IMR-90 (cell line): ENCODE measurements around the gene NKX1-1. TPM values are rescaled to one million over a fixed set of nuclear protein-coding genes. Genes with fewer than 3 reads are reported as not detected.
A peak's percentile ranks its signal among the peaks of the same experiment; 100 is the strongest.

ENCODE experiments used
- ATAC-seq: fragments of 200-7000 bp; cut with Tn5 transposase; 2 replicates; pipeline ENCODE4 v1.9.1; 2020; ENCODE audit warnings: low read depth, mild to moderate bottlenecking, moderate library complexity
- BruUV-seq: library from RNA; stranded (reverse); fragments of 400-500 nt; replicated peaks from 2 replicates; lab custom pipeline; 2021; lab: Mats Ljungman, UMichigan
- CTCF ChIA-PET: fragments of 300-600 bp; formaldehyde crosslinking; extraction: SDS; loops from one replicate; lab custom pipeline; 2021; ENCODE audit warnings: antibody characterized with exemption; lab: Yijun Ruan, JAX
- POLR2A ChIA-PET: fragments of 300-600 bp; sonication (Branson Sonifier 250); formaldehyde crosslinking; loops from one replicate; lab custom pipeline; 2022; ENCODE audit warnings: antibody characterized with exemption; ENCODE audit not compliant: unreplicated experiment; lab: Charles Lee
- DNase-seq: peaks from one replicate; pipeline ENCODE4 v3.0.0; 2013
- H2AFZ ChIP-seq: replicated peaks from 2 replicates; pipeline ENCODE3; 2013; ENCODE audit warnings: low read length, mild to moderate bottlenecking; ENCODE audit not compliant: poor library complexity
- H2AK5ac ChIP-seq: 2 replicates; pipeline ENCODE4 v1.6.1; 2013; ENCODE audit warnings: low read depth, low read length, inconsistent platforms
- H2AK9ac ChIP-seq: replicated peaks from 2 replicates; pipeline ENCODE3; 2013; ENCODE audit warnings: mild to moderate bottlenecking, low read depth, low read length, moderate library complexity; ENCODE audit not compliant: poor library complexity
- H2BK120ac ChIP-seq: 2 replicates; pipeline ENCODE4 v1.6.1; 2013; ENCODE audit warnings: low read depth, low read length, inconsistent platforms
- H2BK15ac ChIP-seq: 3 replicates; pipeline ENCODE4 v1.6.1; 2013; ENCODE audit warnings: low read depth, low read length, inconsistent platforms
- H2BK20ac ChIP-seq: 2 replicates; pipeline ENCODE4 v1.6.1; 2013; ENCODE audit warnings: low read depth, mild to moderate bottlenecking, inconsistent platforms, low read length, moderate library complexity
- H2BK5ac ChIP-seq: 2 replicates; pipeline ENCODE4 v1.6.1; 2013; ENCODE audit warnings: mild to moderate bottlenecking, low read depth, low read length, inconsistent platforms; ENCODE audit not compliant: poor library complexity, severe bottlenecking
- H3K14ac ChIP-seq: replicated peaks from 2 replicates; pipeline ENCODE4 v1.6.1; 2013; ENCODE audit warnings: low read depth, low read length, inconsistent platforms
- H3K18ac ChIP-seq: 2 replicates; pipeline ENCODE4 v1.6.1; 2013; ENCODE audit warnings: low read depth, low read length, control low read depth
- H3K23ac ChIP-seq: 2 replicates; pipeline ENCODE4 v1.6.1; 2013; ENCODE audit warnings: low read depth, low read length, inconsistent platforms
- H3K27ac ChIP-seq: 2 replicates; pipeline ENCODE4 v1.5.1; 2013; ENCODE audit warnings: mild to moderate bottlenecking, control low read depth, low read length; ENCODE audit not compliant: insufficient read depth
- H3K27me3 ChIP-seq: 2 replicates; pipeline ENCODE4 v1.6.1; 2013; ENCODE audit warnings: low read length; ENCODE audit not compliant: control insufficient read depth, insufficient read depth
- H3K36me3 ChIP-seq: 2 replicates; pipeline ENCODE4 v1.6.1; 2013; ENCODE audit warnings: low read length, mixed read lengths; ENCODE audit not compliant: control insufficient read depth, insufficient read depth
- H3K4ac ChIP-seq: 2 replicates; pipeline ENCODE4 v1.6.1; 2013; ENCODE audit warnings: low read depth, low read length, inconsistent platforms
- H3K4me1 ChIP-seq: 2 replicates; pipeline ENCODE4 v1.6.1; 2013; ENCODE audit warnings: low read length, mixed read lengths; ENCODE audit not compliant: control insufficient read depth, insufficient read depth
- H3K4me2 ChIP-seq: 2 replicates; pipeline ENCODE4 v1.6.1; 2013; ENCODE audit warnings: low read depth, mild to moderate bottlenecking, control low read depth, low read length, moderate library complexity
- H3K4me3 ChIP-seq: 2 replicates; pipeline ENCODE4 v1.5.1; 2013; ENCODE audit warnings: low read depth, mild to moderate bottlenecking, control low read depth, low read length, moderate library complexity; ENCODE audit not compliant: insufficient read depth
- H3K56ac ChIP-seq: 2 replicates; pipeline ENCODE4 v1.6.1; 2013; ENCODE audit warnings: low read length, inconsistent platforms; ENCODE audit not compliant: insufficient read depth; ENCODE audit errors: extremely low read depth
- H3K79me1 ChIP-seq, 2 experiments: 2 replicates each; pipeline ENCODE4 v1.6.1; 2013; ENCODE audit warnings: low read length in 2 of 2, inconsistent platforms in 1 of 2, low read depth in 1 of 2
- H3K9ac ChIP-seq: 2 replicates; pipeline ENCODE4 v1.6.1; 2013; ENCODE audit warnings: low read depth, low read length, control low read depth
- H3K9me1 ChIP-seq: 2 replicates; pipeline ENCODE4 v1.6.1; 2013; ENCODE audit warnings: low read length, inconsistent platforms; ENCODE audit not compliant: insufficient read depth
- H3K9me3 ChIP-seq: 2 replicates; pipeline ENCODE4 v1.6.1; 2013; ENCODE audit warnings: low read length; ENCODE audit not compliant: control insufficient read depth, insufficient read depth
- H4K20me1 ChIP-seq: 2 replicates; pipeline ENCODE4 v1.6.1; 2013; ENCODE audit warnings: low read length, inconsistent platforms; ENCODE audit not compliant: insufficient read depth
- H4K5ac ChIP-seq: 2 replicates; pipeline ENCODE4 v1.6.1; 2013; ENCODE audit warnings: mild to moderate bottlenecking, low read depth, low read length, control low read depth
- H4K8ac ChIP-seq, 2 experiments: 2 replicates each; pipeline ENCODE4 v1.6.1; 2013; ENCODE audit warnings: low read depth in 2 of 2, low read length in 2 of 2, control low read depth in 1 of 2, inconsistent platforms in 1 of 2
- H4K91ac ChIP-seq: 2 replicates; pipeline ENCODE4 v1.6.1; 2013; ENCODE audit warnings: low read depth, low read length, inconsistent platforms; ENCODE audit not compliant: insufficient read depth
- BHLHE40 ChIP-seq: fragments of 150-350 bp; IDR thresholded peaks from 2 replicates; pipeline ENCODE4 v1.6.1; 2016; ENCODE audit warnings: mild to moderate bottlenecking, low read depth, low read length
- CTCF ChIP-seq: conservative IDR thresholded peaks from 2 replicates; pipeline ENCODE4 v1.5.1; 2012; ENCODE audit warnings: mild to moderate bottlenecking, low read depth, low read length, improper control_type of control experiment
- RAD21 ChIP-seq: IDR thresholded peaks from 2 replicates; pipeline ENCODE4 v1.6.1; 2012; ENCODE audit warnings: low read length, improper control_type of control experiment
- SMC3 ChIP-seq: fragments of 150-350 bp; IDR thresholded peaks from 2 replicates; pipeline ENCODE4 v1.6.1; 2016; ENCODE audit warnings: low read depth, mild to moderate bottlenecking, antibody characterized with exemption, low read length, moderate library complexity
- USF2 ChIP-seq: fragments of 150-350 bp; IDR thresholded peaks from 2 replicates; pipeline ENCODE4 v1.6.1; 2017; ENCODE audit warnings: mild to moderate bottlenecking, antibody characterized with exemption, low read length, low read depth
- WGBS, 2 experiments: methylation state at CpG; one replicate each; pipeline versions ENCODE4 v1.1.5 to v1.1.7; 2013; ENCODE audit warnings: missing lambda C conversion rate in 2 of 2; ENCODE audit not compliant: insufficient read length in 1 of 2; ENCODE audit errors: extremely low coverage in 2 of 2; 5-methylcytosine and 5-hydroxymethylcytosine counted together
- dilution Hi-C: fragments of 300-500 bp; cut with HindIII; formaldehyde crosslinking; loops from one replicate; pipeline ENCODE4 v1.14.3; 2018; ENCODE audit warnings: low sequenced_read_pairs; ENCODE audit not compliant: unreplicated experiment
- in situ Hi-C: fragments of 300-500 bp; cut with MboI; formaldehyde crosslinking; loops from 3 replicates; pipeline ENCODE4 v1.14.3; 2019; ENCODE audit warnings: low sequenced_read_pairs, inconsistent platforms, mixed read lengths
- intact Hi-C: fragments of 100-400 bp; cut with micrococcal nuclease; formaldehyde crosslinking; loops from 2 replicates; pipeline ENCODE4 v1.10.0; 2022
- polyA plus RNA-seq, 3 experiments: library from polyadenylated mRNA; depleted of rRNA; stranded (reverse); fragments of >200 nt; gene quantifications; 2 replicates each; pipeline ENCODE4 v1.2.3, GENCODE V29; 2012; ENCODE audit warnings: low replicate concordance in 1 of 3
- total RNA-seq: library from RNA; depleted of rRNA; stranded (reverse); fragments of >200 nt; gene quantifications from 2 replicates; pipeline ENCODE4 v1.2.3, GENCODE V29; 2012

The NKX1-1 gene
- total and polyA plus RNA-seq, 2 of the 4 experiments (the other 2 are of a cell fraction), result not detected

GRCh38 chr4:1356181-1356998 lies 49.9 kb downstream of the NKX1-1 start:
- in situ Hi-C loops, result loop anchor here (10.0 kb wide), 1 partner anchor 278 kb away; no protein-coding TSS in a partner anchor
- Histone ChIP-seq H3K36me3 (peaks cover 43% of the 10 kb centered on the region), H2AK5ac (no peak overlapping the region), H3K27me3 (no peaks in the 10 kb centered on the region), H3K9ac (no peak overlapping the region), H3K27ac (no peak overlapping the region), H2AK9ac (no peak overlapping the region), H3K4me1 (0 out of 2 replicates have a peak, but pooled peaks cover 2% of the 10 kb centered on the region), H4K5ac (no peak overlapping the region), H3K9me3 (no peaks in the 10 kb centered on the region), H2BK5ac (no peak overlapping the region), H3K79me1 (no peaks in the 10 kb centered on the region; a peak in 1 of 4 replicates), H3K14ac (no peak overlapping the region), H2BK20ac (no peak overlapping the region), H3K4me2 (no peak overlapping the region), H3K4ac (no peak overlapping the region), H4K20me1 (peaks cover 4% of the 10 kb centered on the region; the same call in 1 of the 2 replicates), H2BK15ac (no peak overlapping the region), H2AFZ (peak overlapping the region; percentile 75), H3K18ac (no peak overlapping the region), H2BK120ac (no peak overlapping the region), H3K4me3 (no peak overlapping the region), H3K9me1 (no peaks in the 10 kb centered on the region), H3K56ac (no peak overlapping the region), H3K23ac (no peak overlapping the region), H4K91ac (no peak overlapping the region), H4K8ac (no peak overlapping the region)
- intact Hi-C loops, result loop anchor here (1.0 to 5.0 kb wide), 3 partner anchors 156 to 273 kb away; no protein-coding TSS in a partner anchor
- CTCF ChIA-PET, result interaction anchor here (1.3 kb wide), 1 partner anchor 11 kb away, joined by 3 read pairs; no protein-coding TSS in a partner anchor
- peak; percentile 32 for DNase-seq
- POLR2A ChIA-PET, result interaction anchor here (1.1 kb wide), 1 partner anchor 10 kb away, joined by 3 read pairs; the partner anchor contains the start of gene UVSSA
- dilution Hi-C loops, result no loop called here
- WGBS, 2 experiments, result 53% methylated on average over 10 of the region's 28 CpGs; no CpG with 5 or more reads in 1 of the 2 experiments
- peak; percentile 65 for ATAC-seq
- BruUV-seq, result no TSS peak
- TF ChIP-seq CTCF (peak; percentile 76), BHLHE40 (no peak), RAD21 (peak; percentile 66), SMC3 (peak; percentile 70), USF2 (no peak)
